ENCODE data around the gene PIK3CG.
A peak's percentile ranks its signal among the peaks of the same experiment; 100 is the strongest.
"Not testable (repeated sequence)": the region's sequence is repeated elsewhere in the genome, so short reads cannot be mapped to it uniquely, and the experiment has no call there.

Gene PIK3CG

DNA sequence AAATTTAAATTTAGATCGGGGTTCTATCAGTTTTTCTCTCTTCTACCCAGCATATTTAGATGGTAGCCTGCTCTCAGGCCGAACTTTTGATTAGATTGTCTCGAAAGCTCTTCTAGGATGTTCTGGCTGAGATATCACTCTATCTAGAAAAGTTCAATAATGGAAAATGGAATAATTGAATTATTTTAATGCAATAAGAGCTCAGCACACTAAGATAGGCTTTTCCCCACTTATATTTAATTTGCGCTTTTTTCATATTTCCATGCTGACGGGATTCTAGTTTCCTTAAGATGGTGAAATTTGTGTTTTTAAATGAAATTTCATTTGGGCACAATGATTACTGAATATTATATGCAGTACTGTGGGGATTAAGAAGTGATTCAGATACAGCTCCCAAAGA is 73.7 kb downstream of the PIK3CG start:
- no peak for DNase-seq

DNA sequence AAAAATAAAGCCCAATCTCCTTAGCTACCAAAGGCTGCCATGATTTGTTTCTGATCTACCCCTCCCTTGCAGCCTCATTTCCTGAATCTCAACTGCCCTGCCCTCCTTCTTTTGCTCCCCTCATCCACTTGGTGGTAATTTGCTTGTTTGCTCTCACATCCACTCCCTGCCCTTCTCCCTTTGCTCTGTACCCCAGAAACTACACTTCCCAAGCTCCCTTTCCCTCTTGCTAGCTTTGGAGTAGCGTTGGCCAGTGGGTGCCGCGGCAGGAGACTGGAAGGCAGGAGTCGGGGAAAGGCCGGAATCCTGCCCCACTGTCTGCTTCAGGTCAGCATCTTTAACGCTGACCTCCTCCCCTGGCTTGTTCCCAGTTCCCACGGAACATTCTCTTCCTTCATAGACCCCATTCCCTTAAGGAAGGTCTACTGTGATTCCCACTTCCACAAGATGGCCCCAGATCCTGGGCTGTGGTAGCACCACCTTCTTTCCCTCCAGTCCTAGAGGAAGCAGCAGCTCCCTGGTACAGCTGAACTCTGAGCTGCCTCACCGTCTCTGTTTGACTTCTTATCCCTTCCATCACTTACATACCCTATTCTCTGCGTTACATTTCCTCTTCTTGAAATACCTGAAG is 79.1 kb downstream of the PIK3CG start:
- no peak for DNase-seq

DNA sequence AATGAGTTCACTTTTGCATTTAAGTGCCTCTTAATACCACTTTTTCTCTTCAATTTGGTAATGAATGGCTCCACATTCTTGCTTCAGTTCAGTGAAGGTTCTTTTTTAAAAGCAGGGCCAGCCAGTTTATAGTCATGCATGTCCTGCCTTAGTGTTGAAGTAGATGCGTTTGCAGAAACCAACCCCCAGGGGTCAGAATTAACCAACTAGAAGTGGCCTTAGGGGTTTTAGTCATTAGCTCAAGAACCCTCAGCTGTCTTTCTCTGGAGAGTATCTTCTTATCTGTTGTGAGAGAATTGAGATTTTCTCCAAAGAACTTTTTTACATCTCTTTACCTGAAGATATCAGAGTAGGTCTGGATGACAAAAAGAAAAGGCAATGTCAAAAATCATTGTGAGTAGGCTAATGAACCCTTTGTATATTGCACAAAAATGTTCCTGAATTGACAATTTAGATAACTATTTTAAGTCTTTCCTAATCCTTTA is 82.2 kb downstream of the PIK3CG start:
- DNase-seq = peak; percentile 81 to 90 (median 84)

DNA sequence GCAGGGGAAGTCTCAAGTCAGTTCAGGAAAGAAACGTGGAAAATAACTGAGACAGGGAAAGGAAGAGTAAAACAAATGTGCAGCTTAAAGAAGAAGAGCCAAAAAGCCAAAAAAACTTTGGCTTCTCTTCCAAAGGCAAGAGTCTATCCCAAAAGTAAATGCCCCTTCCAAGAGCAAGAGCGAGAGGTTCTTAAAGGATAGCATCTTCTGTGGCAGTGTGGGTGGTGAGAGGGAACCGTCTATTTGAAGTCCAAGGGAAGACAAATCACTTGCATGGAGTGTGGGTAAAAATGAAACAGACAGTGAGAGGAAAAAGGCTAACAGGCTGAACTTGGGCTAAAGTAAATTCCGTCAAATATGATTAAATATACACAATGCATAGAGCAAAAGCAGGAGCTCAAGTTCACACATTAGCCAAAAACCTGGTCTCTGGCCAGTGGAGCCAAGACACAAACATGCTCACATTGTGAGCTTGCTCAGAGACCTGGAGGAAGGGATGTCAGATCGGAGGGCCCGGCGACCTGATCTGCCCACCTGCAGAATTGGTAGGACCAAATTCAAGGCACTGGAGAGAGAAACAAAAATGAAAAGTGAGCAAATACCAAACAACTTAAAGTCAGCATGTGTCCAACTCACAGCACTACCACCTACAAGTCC is 87.0 kb downstream of the PIK3CG start:
- peak in 1 of 4 experiments; percentile 6 for DNase-seq

DNA sequence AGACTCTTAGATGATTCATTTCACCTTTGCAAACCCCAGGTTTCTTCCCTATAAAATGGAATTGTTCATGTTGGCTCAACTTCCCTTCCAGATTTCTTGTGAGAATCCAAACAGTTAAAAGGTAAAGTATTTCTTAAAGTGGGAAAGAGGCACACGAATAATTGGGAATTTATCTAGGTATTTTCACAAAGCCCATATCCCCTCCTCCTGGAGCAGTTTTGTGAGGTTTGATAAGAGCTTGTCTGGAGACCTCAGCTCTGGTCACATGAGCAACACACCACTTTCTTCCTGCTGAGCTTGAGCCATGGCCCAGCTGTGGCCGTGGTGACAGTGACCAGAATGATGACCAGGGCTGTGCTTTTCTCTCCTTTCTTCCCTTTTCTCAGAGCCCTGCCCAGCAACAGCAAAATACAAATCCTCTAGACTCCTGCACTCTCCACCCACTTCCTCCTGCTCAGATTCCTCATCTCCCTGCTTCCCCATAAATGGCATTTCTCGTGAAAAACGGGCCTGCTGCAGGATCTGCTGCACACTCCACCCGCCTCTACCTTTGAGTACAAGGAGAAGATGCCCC is 87.7 kb downstream of the PIK3CG start:
- DNase-seq = peak; percentile 88 to 96 (median 92)

DNA sequence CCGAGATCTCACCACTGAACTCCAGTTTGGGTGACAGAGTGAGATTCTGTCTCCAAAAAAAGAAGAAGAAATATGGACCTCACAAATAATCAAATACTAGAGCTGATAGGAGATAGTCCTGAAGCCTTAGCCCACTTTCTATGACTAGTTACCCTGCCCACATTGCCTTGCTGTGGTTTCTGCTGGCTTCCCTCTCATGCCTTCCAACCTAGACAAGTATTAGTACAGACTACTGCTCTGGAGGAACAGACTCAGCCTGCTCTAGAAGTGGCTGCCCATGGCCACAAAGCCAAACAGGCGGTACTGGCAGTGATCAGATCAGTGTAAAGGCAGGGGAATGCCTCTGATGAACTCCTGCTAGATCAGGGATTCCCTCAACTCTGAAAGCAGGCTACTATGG is 89.8 kb downstream of the PIK3CG start:
- DNase-seq = peak; percentile 18 to 64 (median 58)

DNA sequence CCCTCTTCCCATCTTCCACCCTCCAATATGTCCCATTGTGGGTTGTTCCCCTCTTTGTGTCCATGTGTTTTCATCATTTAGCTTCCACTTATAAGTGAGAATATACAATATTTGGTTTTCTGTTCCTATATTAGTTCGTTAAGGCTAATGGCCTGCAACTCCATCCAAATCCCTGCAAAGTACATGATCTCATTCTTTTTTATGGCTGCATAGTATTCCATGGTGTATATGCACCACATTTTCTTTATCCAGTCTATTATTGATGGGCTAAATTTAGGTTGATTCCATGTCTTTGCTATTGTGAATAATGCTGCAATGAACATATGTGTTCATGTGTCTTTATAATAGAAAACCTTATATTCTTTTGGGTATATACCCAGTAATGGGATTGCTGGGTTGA is 90.8 kb downstream of the PIK3CG start:
- DNase-seq = not testable (repeated sequence)
